MV-4-11 (cell line): ENCODE measurements around the gene PRPF38B.

ENCODE experiments used
- DNase-seq: peaks from one replicate; lab custom pipeline; 2025; lab: John Stamatoyannopoulos, UW

PRPF38B gene

GRCh38 chr1:108717774-108718316 is 25.7 kb downstream of the PRPF38B start:
- DNase-seq, result no peak

GRCh38 chr1:108718927-108719655 is 27.0 kb downstream of the PRPF38B start:
- DNase-seq, result no peak

- DNase-seq, result no peak
These were observed 27.7 kb downstream of the PRPF38B start for GRCh38 chr1:108719656-108720435.

- no peak for DNase-seq
These were observed 30.2 kb downstream of the PRPF38B start for GRCh38 chr1:108722292-108722691.

GRCh38 chr1:108725906-108726305 is 33.8 kb downstream of the PRPF38B start:
- no peak for DNase-seq

- no peak for DNase-seq
These were observed 36.3 kb downstream of the PRPF38B start for GRCh38 chr1:108728327-108728923.

GRCh38 chr1:108729481-108729880 is 37.4 kb downstream of the PRPF38B start:
- DNase-seq, result no peak

GRCh38 chr1:108732398-108732797 is 40.3 kb downstream of the PRPF38B start:
- no peak for DNase-seq

GRCh38 chr1:108734171-108734865 is 42.2 kb downstream of the PRPF38B start:
- no peak for DNase-seq

- no peak for DNase-seq
These were observed 50.1 kb downstream of the PRPF38B start for GRCh38 chr1:108742253-108742652.

- no peak for DNase-seq
These were observed 53.9 kb downstream of the PRPF38B start for GRCh38 chr1:108745980-108746381.

GRCh38 chr1:108746382-108747170 is 54.5 kb downstream of the PRPF38B start, which contains the start of gene STXBP3:
Gene STXBP3 (plus strand): TSS chr1:108746674. CDS start chr1:108746738, 64 bp downstream.
- peak; percentile 94 for DNase-seq

- DNase-seq, result peak; percentile 75
These were observed 55.2 kb downstream of the PRPF38B start for GRCh38 chr1:108747171-108747850.

GRCh38 chr1:108747898-108748297 is 55.8 kb downstream of the PRPF38B start:
- peak; percentile 31 for DNase-seq

GRCh38 chr1:108749081-108749480 is 57.0 kb downstream of the PRPF38B start:
- no peak for DNase-seq

- DNase-seq, result no peak
These were observed 58.5 kb downstream of the PRPF38B start for GRCh38 chr1:108750476-108751181.
